H1 (cell line): ENCODE results near the gene AICDA.

Source experiments
- HDAC2 ChIP-seq, 2 experiments: fragments of 300-600 bp in 1 of 2; sonication (generic) in 1 of 2; IDR thresholded peaks; 2 replicates each; pipeline ENCODE4 v1.6.1; 2011 to 2012; ENCODE audit warnings: low read depth in 2 of 2, low read length in 2 of 2, mild to moderate bottlenecking in 2 of 2, moderate library complexity in 2 of 2, borderline replicate concordance in 1 of 2, inconsistent platforms in 1 of 2
- HDAC6 ChIP-seq: IDR thresholded peaks from one replicate; pipeline ENCODE4 v1.7.1; 2012; ENCODE audit warnings: low read depth, mild to moderate bottlenecking, inconsistent platforms, low read length, moderate library complexity
- POLR2AphosphoS5 ChIP-seq: IDR thresholded peaks from 2 replicates; pipeline ENCODE4 v1.6.1; 2011; ENCODE audit warnings: low read depth, low read length
- ZNF274 ChIP-seq: IDR thresholded peaks from 2 replicates; pipeline ENCODE4 v1.7.0; 2012; ENCODE audit warnings: low read length, borderline replicate concordance; ENCODE audit errors: extremely low read depth
- TF ChIP-seq, protein P1 (sequence below): IDR thresholded peaks from 2 replicates; pipeline ENCODE4 v1.6.1; 2012; ENCODE audit warnings: inconsistent platforms
- TF ChIP-seq, protein P2 (sequence below), 3 experiments: IDR thresholded peaks; 1 replicate in 2 of 3; 2 replicates in 1 of 3; pipeline versions ENCODE4 v1.5.1 to v1.6.1; 2011; ENCODE audit warnings: low read length in 3 of 3, mild to moderate bottlenecking in 3 of 3, inconsistent platforms in 2 of 3, low read depth in 1 of 3, moderate library complexity in 1 of 3; ENCODE audit not compliant: insufficient read depth in 1 of 3; ENCODE audit errors: control extremely low read depth in 1 of 3

DNA sequence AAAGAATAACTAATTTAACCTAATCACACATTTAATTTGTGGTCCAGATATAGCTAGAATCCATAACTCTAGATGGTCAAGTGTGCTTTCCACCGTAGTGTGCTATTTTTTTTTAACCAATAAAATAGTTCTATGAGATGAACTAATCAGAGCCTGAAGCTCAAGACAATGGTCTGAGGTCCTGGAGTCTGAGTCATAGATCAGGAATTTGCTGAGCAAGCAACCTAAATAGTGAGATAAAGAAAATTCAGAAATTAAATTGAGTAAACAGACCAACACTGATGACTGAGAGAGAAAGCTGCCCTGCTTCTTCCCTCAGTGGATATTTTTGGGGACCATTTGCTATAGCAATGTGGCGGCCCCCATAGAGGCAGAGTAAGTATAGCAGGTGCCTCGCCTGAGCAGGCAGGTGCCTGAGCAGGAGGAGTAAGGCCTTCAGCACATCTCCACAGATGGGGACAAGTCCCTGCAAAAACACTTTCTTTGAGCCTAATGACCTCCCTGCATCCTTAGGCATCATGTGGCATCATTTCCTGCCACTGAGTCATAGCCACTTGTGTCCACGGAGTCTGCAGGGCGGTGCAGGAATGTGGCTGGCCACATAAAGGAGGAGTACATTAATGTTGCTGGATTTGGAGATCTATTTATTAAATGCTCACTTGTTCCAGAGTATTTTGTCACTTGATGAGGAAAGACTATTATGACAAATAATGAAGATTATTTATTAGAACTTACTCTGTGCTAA is 58.0 kb downstream of the AICDA start:
- no peak for TF ChIP-seq HDAC2 (IDR thresholded peaks at IDR 0.05; ENCODE audit: borderline replicate concordance in 1 of 2, low read depth in 2 of 2, low read length in 2 of 2)
- TF ChIP-seq POLR2AphosphoS5, result no peak
- TF ChIP-seq, protein P1, sequence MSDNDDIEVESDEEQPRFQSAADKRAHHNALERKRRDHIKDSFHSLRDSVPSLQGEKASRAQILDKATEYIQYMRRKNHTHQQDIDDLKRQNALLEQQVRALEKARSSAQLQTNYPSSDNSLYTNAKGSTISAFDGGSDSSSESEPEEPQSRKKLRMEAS, result no peak
- TF ChIP-seq HDAC6, result no peak
- TF ChIP-seq, protein P2, sequence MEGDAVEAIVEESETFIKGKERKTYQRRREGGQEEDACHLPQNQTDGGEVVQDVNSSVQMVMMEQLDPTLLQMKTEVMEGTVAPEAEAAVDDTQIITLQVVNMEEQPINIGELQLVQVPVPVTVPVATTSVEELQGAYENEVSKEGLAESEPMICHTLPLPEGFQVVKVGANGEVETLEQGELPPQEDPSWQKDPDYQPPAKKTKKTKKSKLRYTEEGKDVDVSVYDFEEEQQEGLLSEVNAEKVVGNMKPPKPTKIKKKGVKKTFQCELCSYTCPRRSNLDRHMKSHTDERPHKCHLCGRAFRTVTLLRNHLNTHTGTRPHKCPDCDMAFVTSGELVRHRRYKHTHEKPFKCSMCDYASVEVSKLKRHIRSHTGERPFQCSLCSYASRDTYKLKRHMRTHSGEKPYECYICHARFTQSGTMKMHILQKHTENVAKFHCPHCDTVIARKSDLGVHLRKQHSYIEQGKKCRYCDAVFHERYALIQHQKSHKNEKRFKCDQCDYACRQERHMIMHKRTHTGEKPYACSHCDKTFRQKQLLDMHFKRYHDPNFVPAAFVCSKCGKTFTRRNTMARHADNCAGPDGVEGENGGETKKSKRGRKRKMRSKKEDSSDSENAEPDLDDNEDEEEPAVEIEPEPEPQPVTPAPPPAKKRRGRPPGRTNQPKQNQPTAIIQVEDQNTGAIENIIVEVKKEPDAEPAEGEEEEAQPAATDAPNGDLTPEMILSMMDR (IDR thresholded peaks at IDR 0.05; ENCODE audit: control extremely low read depth in 1 of 3, insufficient read depth in 1 of 3, low read depth in 1 of 3, low read length in 3 of 3), result no peak
- TF ChIP-seq ZNF274, result no peak
